Measurements from ENCODE around the gene TRIO. TPM values are rescaled to one million over a fixed set of nuclear protein-coding genes. Genes with fewer than 3 reads are reported as not detected.

Gene TRIO
- total RNA-seq, 4 donors from 2014 or later, result 112 to 155 (median 145) TPM

DNA sequence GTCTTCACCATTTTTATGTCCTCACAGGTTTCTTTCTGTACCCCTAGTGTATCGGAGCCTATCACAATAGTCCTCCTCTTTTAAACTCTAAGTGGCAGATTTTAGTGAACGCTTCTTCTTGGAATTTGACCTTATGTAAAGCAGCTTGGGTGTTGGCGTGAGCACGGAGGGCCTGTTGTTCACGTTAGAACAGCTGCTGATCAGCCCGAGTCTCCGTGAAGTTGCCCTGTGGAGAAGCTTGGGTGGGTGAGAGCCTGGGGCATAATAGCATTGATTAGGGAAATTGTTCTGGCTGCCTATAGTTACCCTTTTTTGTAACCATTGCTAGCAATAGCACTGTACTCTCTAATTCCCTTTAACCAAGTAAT, 271.5 kb downstream of the TRIO start:
- Histone ChIP-seq H3K36me3 (peaks cover 9 to 88% (median 66%) of the 10 kb centered on the region in 4 donors), H3K27me3 (no peaks in the 10 kb centered on the region), H3K27ac (replicated peaks in 1 of 4) (no peak overlapping the region), H3K4me1 (peaks cover 0 to 32% (median 23%) of the 10 kb centered on the region in 4 donors), H3K4me3 (no peak overlapping the region), H3K9me3 (no peaks in the 10 kb centered on the region)
- WGBS, result 90% methylated on average over 7 of the region's 7 CpGs
- TF ChIP-seq, protein P1, sequence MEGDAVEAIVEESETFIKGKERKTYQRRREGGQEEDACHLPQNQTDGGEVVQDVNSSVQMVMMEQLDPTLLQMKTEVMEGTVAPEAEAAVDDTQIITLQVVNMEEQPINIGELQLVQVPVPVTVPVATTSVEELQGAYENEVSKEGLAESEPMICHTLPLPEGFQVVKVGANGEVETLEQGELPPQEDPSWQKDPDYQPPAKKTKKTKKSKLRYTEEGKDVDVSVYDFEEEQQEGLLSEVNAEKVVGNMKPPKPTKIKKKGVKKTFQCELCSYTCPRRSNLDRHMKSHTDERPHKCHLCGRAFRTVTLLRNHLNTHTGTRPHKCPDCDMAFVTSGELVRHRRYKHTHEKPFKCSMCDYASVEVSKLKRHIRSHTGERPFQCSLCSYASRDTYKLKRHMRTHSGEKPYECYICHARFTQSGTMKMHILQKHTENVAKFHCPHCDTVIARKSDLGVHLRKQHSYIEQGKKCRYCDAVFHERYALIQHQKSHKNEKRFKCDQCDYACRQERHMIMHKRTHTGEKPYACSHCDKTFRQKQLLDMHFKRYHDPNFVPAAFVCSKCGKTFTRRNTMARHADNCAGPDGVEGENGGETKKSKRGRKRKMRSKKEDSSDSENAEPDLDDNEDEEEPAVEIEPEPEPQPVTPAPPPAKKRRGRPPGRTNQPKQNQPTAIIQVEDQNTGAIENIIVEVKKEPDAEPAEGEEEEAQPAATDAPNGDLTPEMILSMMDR (IDR thresholded peaks at IDR 0.05), result no peak
- TF ChIP-seq EP300 (IDR thresholded peaks at IDR 0.05), result no peak
- intact Hi-C loops (cut with DNase I), result no loop called here
- no peak for DNase-seq (ENCODE audit: extremely low spot score)

DNA sequence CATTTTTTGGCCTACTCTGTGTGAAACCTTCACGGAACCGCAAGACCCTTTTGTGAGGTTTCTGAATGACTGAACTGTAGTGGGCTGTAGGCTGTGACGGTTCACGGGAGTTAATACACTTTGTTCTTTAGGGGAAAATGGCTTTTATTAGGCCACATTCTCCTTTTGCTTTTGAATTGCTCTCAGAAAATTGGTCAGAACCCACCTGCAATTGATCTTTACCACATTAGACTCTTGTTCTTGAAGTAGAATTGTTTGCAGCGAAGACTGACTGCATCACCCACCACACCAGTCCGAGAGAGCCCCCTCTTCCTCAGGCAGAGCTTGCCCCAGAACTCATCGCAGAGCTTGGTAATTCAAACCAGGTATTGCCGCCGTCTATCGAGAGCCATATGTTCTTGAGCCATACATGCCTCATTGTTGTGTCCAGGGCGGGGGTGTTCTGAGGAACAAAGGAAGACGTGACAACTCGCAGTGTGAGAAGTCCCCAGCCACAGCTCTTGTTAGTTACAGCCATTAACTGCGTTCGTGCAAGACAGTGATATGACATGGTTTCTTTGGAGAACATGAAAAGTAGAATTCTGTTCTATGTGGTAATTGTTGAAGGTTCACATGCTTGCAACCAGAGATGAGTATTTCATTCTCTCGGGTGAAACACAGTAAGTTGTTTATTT, 272.0 kb downstream of the TRIO start:
- H3K27me3 ChIP-seq, result no peaks in the 10 kb centered on the region
- no peak for DNase-seq (ENCODE audit: extremely low spot score)
- H3K36me3 ChIP-seq, result peaks cover 14 to 88% (median 68%) of the 10 kb centered on the region in 4 donors
- 94% methylated on average over 16 of the region's 16 CpGs for WGBS
- H3K4me1 ChIP-seq, result peaks cover 0 to 29% (median 24%) of the 10 kb centered on the region in 4 donors
- H3K4me3 ChIP-seq, result no peak overlapping the region
- TF ChIP-seq EP300 (IDR thresholded peaks at IDR 0.05) (no peak), POLR2AphosphoS5 (IDR thresholded peaks at IDR 0.05) (no peak), POLR2A (IDR thresholded peaks at IDR 0.05; ENCODE audit: low read depth) (no peak)
- TF ChIP-seq, protein P1 (IDR thresholded peaks at IDR 0.05), result no peak
- H3K27ac ChIP-seq (replicated peaks in 1 of 4), result no peak overlapping the region
- no peaks in the 10 kb centered on the region for H3K9me3 ChIP-seq
- intact Hi-C loops (cut with DNase I), result no loop called here

DNA sequence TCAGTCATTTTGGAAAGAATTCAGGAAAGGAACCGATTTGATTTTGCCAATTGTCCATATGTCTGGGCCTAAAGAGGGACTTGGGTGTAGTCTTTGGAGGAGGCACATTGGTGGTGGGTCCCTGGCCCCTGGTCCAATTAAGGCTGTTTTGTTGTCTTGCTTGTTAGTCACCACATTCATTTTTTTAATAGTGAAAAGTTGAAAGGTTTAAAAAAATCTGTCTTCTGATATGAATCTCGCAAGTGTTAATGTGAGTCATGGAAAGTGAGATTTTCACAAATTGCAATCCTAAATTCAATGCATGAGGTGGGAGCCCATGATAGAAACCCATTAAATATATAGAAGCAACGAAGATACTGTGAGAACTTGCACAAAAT, 272.5 kb downstream of the TRIO start:
- intact Hi-C loops (cut with DNase I), result no loop called here
- H3K9me3 ChIP-seq, result no peaks in the 10 kb centered on the region
- WGBS, result 83% methylated on average over 3 of the region's 3 CpGs
- H3K36me3 ChIP-seq, result peaks cover 20 to 88% (median 69%) of the 10 kb centered on the region in 4 donors
- H3K4me1 ChIP-seq, result peaks cover 0 to 26% (median 23%) of the 10 kb centered on the region in 4 donors
- TF ChIP-seq, protein P1 (IDR thresholded peaks at IDR 0.05), result no peak
- TF ChIP-seq POLR2AphosphoS5 (IDR thresholded peaks at IDR 0.05) (no peak), EP300 (IDR thresholded peaks at IDR 0.05) (no peak), POLR2A (IDR thresholded peaks at IDR 0.05; ENCODE audit: low read depth) (no peak)
- H3K27me3 ChIP-seq, result no peaks in the 10 kb centered on the region
- H3K27ac ChIP-seq (replicated peaks in 1 of 4), result no peak overlapping the region
- DNase-seq (ENCODE audit: extremely low spot score), result no peak
- no peak overlapping the region for H3K4me3 ChIP-seq

DNA sequence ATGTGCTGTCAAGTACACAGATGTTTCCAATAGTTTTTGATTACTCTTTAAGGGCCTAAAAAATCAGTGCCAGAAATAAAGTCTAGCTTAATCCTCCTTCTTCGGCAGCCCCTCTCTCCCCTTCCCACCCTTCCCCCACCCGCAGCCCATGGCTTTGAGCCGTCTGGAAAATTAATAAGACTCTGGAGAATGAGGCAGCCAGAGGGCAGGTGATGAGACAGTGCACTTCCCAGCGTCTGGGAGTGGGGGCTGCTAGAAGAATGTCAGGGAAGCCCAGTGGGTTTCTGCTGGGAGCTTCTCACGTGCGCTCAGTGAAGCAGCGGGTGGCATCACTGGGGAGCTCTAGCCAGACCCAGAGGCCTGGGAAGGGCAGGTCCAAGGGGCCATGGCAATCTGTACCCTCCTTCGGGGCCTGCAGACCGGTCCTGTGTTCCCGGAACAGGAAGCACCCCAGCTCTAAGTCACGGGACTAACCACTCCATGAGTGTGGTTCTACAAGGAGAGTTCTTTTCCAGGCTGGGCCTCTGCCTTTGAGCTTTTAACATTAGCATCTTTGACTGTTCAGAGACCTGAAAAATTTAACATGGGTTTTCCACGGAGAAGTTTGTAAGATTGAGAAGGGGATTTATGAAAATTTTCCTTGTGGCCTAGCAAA, 273.6 kb downstream of the TRIO start:
- Histone ChIP-seq H3K4me3 (no peak overlapping the region), H3K27me3 (no peaks in the 10 kb centered on the region), H3K36me3 (peaks cover 21 to 86% (median 71%) of the 10 kb centered on the region in 4 donors), H3K4me1 (peaks cover 0 to 22% (median 20%) of the 10 kb centered on the region in 4 donors), H3K9me3 (no peaks in the 10 kb centered on the region), H3K27ac (replicated peaks in 1 of 4) (peak overlapping the region; percentile 21 to 42 (median 30))
- DNase-seq (ENCODE audit: extremely low spot score), result no peak
- 66% methylated on average over 12 of the region's 12 CpGs for WGBS
- TF ChIP-seq POLR2AphosphoS5 (IDR thresholded peaks at IDR 0.05), result no peak
- no peak for TF ChIP-seq EP300 (IDR thresholded peaks at IDR 0.05)
- TF ChIP-seq, protein P1 (IDR thresholded peaks at IDR 0.05), result no peak
- no peak for TF ChIP-seq POLR2A (IDR thresholded peaks at IDR 0.05; ENCODE audit: low read depth)
- intact Hi-C loops (cut with DNase I), result no loop called here
